Neural cell (in vitro differentiated cells): ENCODE data around the gene APBA2. TPM values are rescaled to one million over a fixed set of nuclear protein-coding genes. Genes with fewer than 3 reads are reported as not detected.

Source experiments
- H2AFZ ChIP-seq: fragments of 200-600, 300-800 bp; sonication (generic), shearing (Covaris generic); 2 replicates; pipeline ENCODE4 v1.6.0; 2014; ENCODE audit warnings: low read depth, mild to moderate bottlenecking, antibody characterized with exemption, low read length, moderate library complexity
- H3F3A ChIP-seq: fragments of 200-600 bp; shearing (Covaris generic); 2 replicates; pipeline ENCODE4 v1.6.1; 2016; ENCODE audit warnings: mild to moderate bottlenecking, moderate library complexity, mixed read lengths, antibody characterized with exemption, low read length; ENCODE audit not compliant: insufficient read depth, poor library complexity, severe bottlenecking
- H3K27ac ChIP-seq: fragments of 200-600, 300-800 bp; sonication (generic), shearing (Covaris generic); 2 replicates; pipeline ENCODE4 v1.5.1; 2014; ENCODE audit warnings: mild to moderate bottlenecking, low read length, moderate library complexity
- H3K27me3 ChIP-seq: fragments of 300-800, 200-600 bp; sonication (generic), shearing (Covaris generic); 2 replicates; pipeline ENCODE4 v1.6.0; 2014; ENCODE audit warnings: mild to moderate bottlenecking, low read depth, low read length, moderate library complexity; ENCODE audit not compliant: insufficient read depth
- H3K36me3 ChIP-seq: fragments of 300-800, 200-600 bp; sonication (generic), shearing (Covaris generic); 2 replicates; pipeline ENCODE4 v1.5.1; 2014; ENCODE audit warnings: mild to moderate bottlenecking, antibody characterized with exemption, low read length, moderate library complexity; ENCODE audit not compliant: insufficient read depth
- H3K4me2 ChIP-seq: fragments of 300-800, 200-600 bp; sonication (generic), shearing (Covaris generic); 2 replicates; pipeline ENCODE4 v1.6.0; 2014; ENCODE audit warnings: mild to moderate bottlenecking, low read length
- H3K4me3 ChIP-seq: fragments of 300-800, 200-600 bp; sonication (generic), shearing (Covaris generic); 2 replicates; pipeline ENCODE4 v1.5.1; 2014; ENCODE audit warnings: mild to moderate bottlenecking, low read length, moderate library complexity
- H3K79me2 ChIP-seq: fragments of 200-600 bp; shearing (Covaris generic); replicated peaks from 2 replicates; pipeline ENCODE4 v1.6.0; 2014; ENCODE audit warnings: mild to moderate bottlenecking, low read length, moderate library complexity; ENCODE audit not compliant: insufficient read depth
- H3K9ac ChIP-seq: fragments of 300-800, 200-600 bp; sonication (generic), shearing (Covaris generic); 2 replicates; pipeline ENCODE4 v1.6.1; 2016; ENCODE audit warnings: mild to moderate bottlenecking, low read length, mixed read lengths
- H3K9me2 ChIP-seq: fragments of 200-600 bp; shearing (Covaris generic); 2 replicates; pipeline ENCODE4 v1.6.1; 2016; ENCODE audit warnings: mild to moderate bottlenecking, low read length, mixed read lengths; ENCODE audit not compliant: insufficient read depth
- H3K9me3 ChIP-seq: fragments of 200-600, 300-800 bp; sonication (generic), shearing (Covaris generic); 2 replicates; pipeline ENCODE4 v1.6.1; 2016; ENCODE audit warnings: mild to moderate bottlenecking, mixed run types, low read length, moderate library complexity, mixed read lengths
- H4K20me1 ChIP-seq: fragments of 200-600 bp; shearing (Covaris generic); 2 replicates; pipeline ENCODE4 v1.6.1; 2016; ENCODE audit warnings: mild to moderate bottlenecking, mixed run types; ENCODE audit not compliant: insufficient read depth
- CTCF ChIP-seq: fragments of 450-650 bp; IDR thresholded peaks from 2 replicates; pipeline ENCODE4 v1.5.1; 2014; ENCODE audit warnings: antibody characterized with exemption, mild to moderate bottlenecking, moderate library complexity; ENCODE audit not compliant: poor library complexity, severe bottlenecking
- EP300 ChIP-seq: fragments of 450-650 bp; conservative IDR thresholded peaks from 2 replicates; pipeline ENCODE4 v1.6.1; 2014; ENCODE audit warnings: antibody characterized with exemption, mild to moderate bottlenecking, moderate library complexity; ENCODE audit not compliant: poor library complexity, severe bottlenecking
- EZH2 ChIP-seq: fragments of 200-600, 300-800 bp; shearing (Covaris generic), sonication (generic); IDR thresholded peaks from 2 replicates; pipeline ENCODE4 v1.6.1; 2014; ENCODE audit warnings: antibody characterized with exemption, low read length, borderline replicate concordance, mild to moderate bottlenecking; ENCODE audit not compliant: insufficient read depth, poor library complexity, severe bottlenecking
- MXI1 ChIP-seq: fragments of 450-650 bp; conservative IDR thresholded peaks from 2 replicates; pipeline ENCODE4 v1.6.1; 2014; ENCODE audit warnings: antibody characterized with exemption, mild to moderate bottlenecking; ENCODE audit not compliant: poor library complexity, severe bottlenecking
- POLR2AphosphoS5 ChIP-seq: IDR thresholded peaks from 2 replicates; pipeline ENCODE4 v1.6.1; 2012
- RAD21 ChIP-seq: fragments of 450-650 bp; conservative IDR thresholded peaks from 2 replicates; pipeline ENCODE4 v1.6.1; 2014; ENCODE audit warnings: antibody characterized with exemption, mild to moderate bottlenecking, moderate library complexity
- REST ChIP-seq: IDR thresholded peaks from 2 replicates; pipeline ENCODE4 v1.6.1; 2012; ENCODE audit warnings: borderline replicate concordance
- SMC3 ChIP-seq: fragments of 450-650 bp; conservative IDR thresholded peaks from 2 replicates; pipeline ENCODE4 v1.6.1; 2014; ENCODE audit warnings: antibody characterized with exemption, mild to moderate bottlenecking, moderate library complexity; ENCODE audit not compliant: poor library complexity
- TAF1 ChIP-seq: IDR thresholded peaks from 2 replicates; pipeline ENCODE4 v1.6.1; 2012; ENCODE audit warnings: low read depth
- polyA plus RNA-seq: library from polyadenylated mRNA; depleted of rRNA; stranded (reverse); fragments of >200 nt; gene quantifications from 2 replicates; pipeline ENCODE4 v1.2.3, GENCODE V29; 2014

APBA2 gene
- polyA plus RNA-seq, 1 donor from 2014 or later = 134 TPM

- H4K20me1 ChIP-seq = no peaks in the 10 kb centered on the region
- H3K36me3 ChIP-seq = peaks cover 11% of the 10 kb centered on the region
- no peak overlapping the region for H2AFZ ChIP-seq
- H3K4me3 ChIP-seq = no peak overlapping the region
- no peak overlapping the region for H3K27ac ChIP-seq
- no peaks in the 10 kb centered on the region for H3K27me3 ChIP-seq
- no peaks in the 10 kb centered on the region for H3K9me3 ChIP-seq
- TF ChIP-seq EZH2 (no peak), SMC3 (no peak), CTCF (no peak), RAD21 (no peak), TAF1 (no peak), EP300 (no peak), POLR2AphosphoS5 (no peak), MXI1 (no peak), REST (no peak)
- H3K79me2 ChIP-seq = peaks cover 7% of the 10 kb centered on the region
- H3K9me2 ChIP-seq = no peaks in the 10 kb centered on the region
- no peak overlapping the region for H3K4me2 ChIP-seq
- no peaks in the 10 kb centered on the region for H3F3A ChIP-seq
- H3K9ac ChIP-seq = no peak overlapping the region
Measured at GRCh38 chr15:28919201-28919635, 33.4 kb downstream of the APBA2 start.

- H3K9ac ChIP-seq = no peak overlapping the region
Measured at GRCh38 chr15:28919679-28920655, 34.2 kb downstream of the APBA2 start.

More at GRCh38 chr15:28919679-28920655, 34.2 kb downstream of the APBA2 start:
- no peak overlapping the region for H3K4me2 ChIP-seq
- TF ChIP-seq CTCF (no peak), MXI1 (no peak), EZH2 (no peak), TAF1 (no peak), SMC3 (no peak), RAD21 (no peak), REST (no peak), POLR2AphosphoS5 (no peak)
- peaks cover 7% of the 10 kb centered on the region for H3K79me2 ChIP-seq
- H3K27me3 ChIP-seq = no peaks in the 10 kb centered on the region
- no peak overlapping the region for H3K27ac ChIP-seq
- H3K36me3 ChIP-seq = peaks cover 11% of the 10 kb centered on the region
- no peak overlapping the region for H3K4me3 ChIP-seq
- H4K20me1 ChIP-seq = no peaks in the 10 kb centered on the region
- no peaks in the 10 kb centered on the region for H3F3A ChIP-seq
- no peak overlapping the region for H2AFZ ChIP-seq
- H3K9me3 ChIP-seq = no peaks in the 10 kb centered on the region
- no peaks in the 10 kb centered on the region for H3K9me2 ChIP-seq
